Heart right ventricle (tissue), 16 donors: ENCODE results near the gene RBM20. TPM values are rescaled to one million over a fixed set of nuclear protein-coding genes. Genes with fewer than 3 reads are reported as not detected.

Source experiments
- ATAC-seq, 8 donors: fragments of 200-7000 bp; cut with Tn5 transposase; one replicate each; pipeline ENCODE4 v1.9.1; 2020; ENCODE audit warnings: mild to moderate bottlenecking in 8 of 8, moderate library complexity in 8 of 8, moderate number of reproducible peaks in 1 of 8
- DNase-seq, 2 donors: peaks; one replicate each; pipeline ENCODE4 v3.0.0-alpha.2; 2020
- H3K27ac ChIP-seq, 10 donors: fragments of 200-600 bp; sonication (generic) in 2 of 10; one replicate each; pipeline versions ENCODE4 v1.5.0 to v1.8.0; 2020 to 2022; ENCODE audit warnings: mild to moderate bottlenecking in 3 of 10
- H3K27me3 ChIP-seq, 7 donors: fragments of 200-600 bp; one replicate each; pipeline ENCODE4 v1.8.0; 2021 to 2022; ENCODE audit warnings: mild to moderate bottlenecking in 2 of 7
- H3K36me3 ChIP-seq, 9 donors: fragments of 200-600 bp; sonication (generic) in 1 of 9; one replicate each; pipeline versions ENCODE4 v1.5.0 to v1.8.0; 2020 to 2022; ENCODE audit warnings: mild to moderate bottlenecking in 2 of 9
- H3K4me1 ChIP-seq, 9 donors: fragments of 200-600 bp; sonication (generic) in 1 of 9; one replicate each; pipeline versions ENCODE4 v1.5.0 to v1.8.0; 2020 to 2022; ENCODE audit warnings: mild to moderate bottlenecking in 4 of 9
- H3K4me3 ChIP-seq, 10 donors: fragments of 200-600 bp; sonication (generic) in 2 of 10; one replicate each; pipeline versions ENCODE4 v1.5.0 to v1.8.0; 2020 to 2022; ENCODE audit warnings: mild to moderate bottlenecking in 7 of 10, moderate library complexity in 2 of 10
- H3K9me3 ChIP-seq, 11 donors: fragments of 200-600 bp in 10 of 11; sonication (generic) in 2 of 11; one replicate each; pipeline versions ENCODE4 v1.5.0 to v1.8.0; 2013 to 2022; ENCODE audit warnings: mild to moderate bottlenecking in 2 of 11, control low read depth in 1 of 11, moderate library complexity in 1 of 11
- WGBS, 2 donors: extraction: QIAGEN DNeasy Blood & Tissue Kit; methylation state at CpG; one replicate each; pipeline ENCODE4 v1.1.7; 2013; ENCODE audit warnings: inconsistent platforms in 1 of 2; 5-methylcytosine and 5-hydroxymethylcytosine counted together
- intact Hi-C, 10 donors: fragments of 100-400 bp; cut with DNase I; formaldehyde crosslinking; loops; one replicate each; pipeline versions ENCODE4 v1.11.1 to v1.14.2; 2022
- polyA plus RNA-seq, 2 donors: library from polyadenylated mRNA; stranded (reverse); fragments of 200-250 nt; gene quantifications; one replicate each; pipeline ENCODE4 v1.2.3, GENCODE V29; 2013
- total RNA-seq, 10 donors: library from RNA; stranded (reverse); fragmentation: NEBNext Ultra II Directional in 3 of 10; extraction: Animal tissue kit (Norgen Biotek cat#: 25700) in 3 of 10; gene quantifications; one replicate each; pipeline versions ENCODE4 v1.2.1 to v1.2.4, GENCODE V29; 2021 to 2023
- TF ChIP-seq, protein P1 (sequence below), 9 donors: fragments of 200-600 bp; sonication (generic) in 2 of 9; IDR thresholded peaks; one replicate each; pipeline versions ENCODE4 v1.5.0 to v1.8.0; 2021 to 2022; ENCODE audit warnings: antibody characterized with exemption in 9 of 9, mild to moderate bottlenecking in 5 of 9, moderate library complexity in 1 of 9
- donor health status: Arrhythmogenic right ventricular cardiomyopathy.
- donor health status: ischemic (EF 13 %, LVEDD 7.1; RV severe dilation, severe dysfunction).
- donor health status: healthy with polysubstance abuse.
- donor health status: DM: no; HTN: yes; CAD: no.
- donor health status: DM: no; HTN: no; CAD: no.
- donor health status: ischemic (EF 25% LVEDD 6.9; RV normal size, moderate dysfunction).
- donor health status: ischemic (EF 25% LVEDD 5.7; RV mildly dilated, moderate dysfunction).
- donor health status: healthy.
- donor health status: DM: yes; HTN: yes; CAD: no.
- donor health status: Ischemic cardiomyopathy.
- donor health status: ischemic (EF 35%, LVEDD 5.7; RV mildly dilated, moderate dysfunction).
- donor health status: nonischemic (EF 11% LVEDD 7.7; RV severe dilation, severe dysfunction).
- donor health status: DM: yes; HTN: yes; CAD: no.
- donor health status: PGD.
- donor health status: ischemic (EF 29% LVEDD 5.4; RV normal size, mild dysfunction).
- donor health status: nonischemic (EF 23%, LVEDD 6.1; RV moderate dilation, normal function).

Gene RBM20
- total and polyA plus RNA-seq, 12 donors: 10.1 to 186 (median 134) TPM

DNA sequence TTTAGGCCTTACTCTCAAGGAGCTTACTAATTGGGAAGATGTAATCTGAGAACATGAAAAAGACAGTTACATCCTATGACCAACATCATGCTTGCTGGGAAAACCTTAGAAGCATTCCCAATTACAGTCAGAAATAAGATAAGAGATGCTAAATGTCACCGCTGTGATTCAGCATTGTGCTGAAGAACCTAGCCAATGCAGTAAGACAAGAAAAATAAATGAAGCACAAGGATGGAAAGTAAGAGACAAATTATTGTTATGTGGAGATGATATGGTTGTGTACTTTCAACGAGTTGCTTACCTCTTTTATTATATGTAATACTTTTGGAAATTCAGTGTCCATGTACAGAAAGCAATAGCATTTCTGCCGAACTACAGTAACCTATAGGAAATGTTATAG is 104.8 kb downstream of the RBM20 start:
- DNase-seq (no peak), ATAC-seq (no peak)
- no peaks in the 10 kb centered on the region for H3K36me3 ChIP-seq
- intact Hi-C loops: loop anchor here in 9 of 10 donors (5.0 to 10.0 kb wide), 6 partner anchors 48 to 143 kb away; partner anchors contain the start of gene PDCD4 (in 5 of the 9)
- no peak overlapping the region for H3K4me3 ChIP-seq
- H3K27me3 ChIP-seq: no peaks in the 10 kb centered on the region
- TF ChIP-seq, protein P1, sequence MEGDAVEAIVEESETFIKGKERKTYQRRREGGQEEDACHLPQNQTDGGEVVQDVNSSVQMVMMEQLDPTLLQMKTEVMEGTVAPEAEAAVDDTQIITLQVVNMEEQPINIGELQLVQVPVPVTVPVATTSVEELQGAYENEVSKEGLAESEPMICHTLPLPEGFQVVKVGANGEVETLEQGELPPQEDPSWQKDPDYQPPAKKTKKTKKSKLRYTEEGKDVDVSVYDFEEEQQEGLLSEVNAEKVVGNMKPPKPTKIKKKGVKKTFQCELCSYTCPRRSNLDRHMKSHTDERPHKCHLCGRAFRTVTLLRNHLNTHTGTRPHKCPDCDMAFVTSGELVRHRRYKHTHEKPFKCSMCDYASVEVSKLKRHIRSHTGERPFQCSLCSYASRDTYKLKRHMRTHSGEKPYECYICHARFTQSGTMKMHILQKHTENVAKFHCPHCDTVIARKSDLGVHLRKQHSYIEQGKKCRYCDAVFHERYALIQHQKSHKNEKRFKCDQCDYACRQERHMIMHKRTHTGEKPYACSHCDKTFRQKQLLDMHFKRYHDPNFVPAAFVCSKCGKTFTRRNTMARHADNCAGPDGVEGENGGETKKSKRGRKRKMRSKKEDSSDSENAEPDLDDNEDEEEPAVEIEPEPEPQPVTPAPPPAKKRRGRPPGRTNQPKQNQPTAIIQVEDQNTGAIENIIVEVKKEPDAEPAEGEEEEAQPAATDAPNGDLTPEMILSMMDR (IDR thresholded peaks at IDR 0.05): no peak
- peak overlapping the region in 7 of 10 donors; percentile 70 to 86 (median 79) for H3K27ac ChIP-seq
- H3K4me1 ChIP-seq: peaks cover 4 to 56% (median 33%) of the 10 kb centered on the region in 9 donors
- H3K9me3 ChIP-seq: peaks cover 0 to 13% (median 5%) of the 10 kb centered on the region in 11 donors
- 59 to 79% methylated on average over 3 of the region's 3 CpGs for WGBS, 2 donors

DNA sequence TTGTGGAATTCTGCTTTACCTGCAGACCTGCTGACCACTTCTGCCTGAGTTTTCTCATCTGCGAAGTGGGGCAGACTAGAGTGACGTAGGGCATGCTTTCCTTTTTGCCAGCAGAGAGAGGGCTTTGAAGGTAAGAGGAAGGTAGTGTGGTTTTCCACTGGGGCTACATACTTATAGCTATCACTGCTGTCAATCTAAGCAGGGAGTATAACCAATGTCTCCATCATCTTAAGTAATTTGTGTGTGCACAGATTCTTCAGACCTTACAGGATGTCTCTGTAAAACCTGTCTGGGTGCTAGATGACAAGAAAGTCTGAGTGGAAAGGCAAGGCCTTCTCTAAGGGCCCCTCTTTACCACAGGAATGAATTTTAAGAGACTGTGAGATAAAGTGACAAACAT is 106.8 kb downstream of the RBM20 start:
- peaks cover 0 to 13% (median 5%) of the 10 kb centered on the region in 11 donors for H3K9me3 ChIP-seq
- peak overlapping the region in 4 of 10 donors; percentile 0 to 45 (median 2) for H3K27ac ChIP-seq
- no peaks in the 10 kb centered on the region for H3K36me3 ChIP-seq
- intact Hi-C loops: no loop called here
- no peak overlapping the region for H3K4me3 ChIP-seq
- DNase-seq: no peak
- no peaks in the 10 kb centered on the region for H3K27me3 ChIP-seq
- H3K4me1 ChIP-seq: peaks cover 4 to 53% (median 30%) of the 10 kb centered on the region in 9 donors
- WGBS, 2 donors: 77 to 80% methylated on average over 2 of the region's 2 CpGs
- TF ChIP-seq, protein P1 (IDR thresholded peaks at IDR 0.05): no peak
- ATAC-seq: no peak

DNA sequence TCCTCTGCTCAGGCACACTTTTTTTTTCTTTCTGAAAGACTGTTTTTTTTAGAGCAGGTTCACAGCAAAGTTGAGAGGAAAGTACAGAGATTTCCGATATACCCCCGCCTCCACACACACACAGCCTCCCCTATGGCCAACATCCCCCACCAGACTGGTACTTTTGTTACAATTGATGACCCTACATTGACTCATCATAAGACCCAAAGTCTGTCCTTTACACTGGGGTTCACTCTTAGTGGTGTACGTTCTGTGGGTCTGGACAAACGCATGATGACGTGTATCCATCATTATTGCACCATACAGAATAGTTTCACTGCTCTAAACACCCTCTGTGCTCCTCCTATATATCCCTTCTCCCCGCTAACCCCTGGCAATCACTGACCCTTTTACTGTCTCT is 107.7 kb downstream of the RBM20 start:
- Histone ChIP-seq H3K4me1 (peaks cover 0 to 53% (median 30%) of the 10 kb centered on the region in 9 donors), H3K27me3 (no peaks in the 10 kb centered on the region), H3K4me3 (no peak overlapping the region), H3K27ac (peak overlapping the region in 1 of 10 donors; percentile 15), H3K36me3 (no peaks in the 10 kb centered on the region), H3K9me3 (peaks cover 0 to 13% (median 5%) of the 10 kb centered on the region in 11 donors)
- 58 to 61% methylated on average over 6 of the region's 6 CpGs for WGBS, 2 donors
- TF ChIP-seq, protein P1 (IDR thresholded peaks at IDR 0.05): no peak
- no peak for ATAC-seq
- no peak for DNase-seq
- intact Hi-C loops: no loop called here

DNA sequence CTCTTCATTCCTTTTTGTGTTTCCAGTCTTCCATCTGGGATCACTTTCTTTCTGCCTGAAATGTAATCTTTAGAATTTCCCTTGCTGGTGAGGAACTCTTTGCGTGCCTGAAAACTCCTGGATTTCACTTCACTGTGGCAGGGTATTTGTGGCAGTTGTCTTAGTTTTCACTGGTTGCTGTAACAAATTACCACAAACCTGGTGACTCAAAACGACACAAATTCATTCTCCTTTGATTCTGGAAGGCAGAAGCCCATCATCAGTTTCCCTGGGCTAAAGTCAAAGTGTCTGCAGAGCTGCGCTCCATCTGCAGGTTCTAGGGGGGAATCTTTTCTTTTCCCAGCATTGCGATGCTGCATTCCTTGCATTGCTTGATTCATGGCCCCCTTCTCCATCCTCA is 109.3 kb downstream of the RBM20 start:
- no peaks in the 10 kb centered on the region for H3K36me3 ChIP-seq
- WGBS, 2 donors: 85 to 86% methylated on average over 4 of the region's 4 CpGs
- ATAC-seq: no peak

More for the DNA sequence above, 109.3 kb downstream of the RBM20 start:
- DNase-seq: no peak
- Histone ChIP-seq H3K9me3 (peaks cover 0 to 13% (median 5%) of the 10 kb centered on the region in 11 donors), H3K27me3 (no peaks in the 10 kb centered on the region), H3K27ac (peak overlapping the region in 1 of 10 donors; percentile 3), H3K4me1 (peaks cover 5 to 54% (median 37%) of the 10 kb centered on the region in 9 donors), H3K4me3 (no peak overlapping the region)
- TF ChIP-seq, protein P1 (IDR thresholded peaks at IDR 0.05): no peak
- intact Hi-C loops: no loop called here
